ENCODE measurements around the gene LMBR1L. TPM values are rescaled to one million over a fixed set of nuclear protein-coding genes. Genes with fewer than 3 reads are reported as not detected.

LMBR1L gene
- total and polyA plus RNA-seq, 2 of the 8 experiments (the other 6 are each of a cell fraction or from before 2014, with no cell fraction given): 36.6 to 49.6 TPM

DNA sequence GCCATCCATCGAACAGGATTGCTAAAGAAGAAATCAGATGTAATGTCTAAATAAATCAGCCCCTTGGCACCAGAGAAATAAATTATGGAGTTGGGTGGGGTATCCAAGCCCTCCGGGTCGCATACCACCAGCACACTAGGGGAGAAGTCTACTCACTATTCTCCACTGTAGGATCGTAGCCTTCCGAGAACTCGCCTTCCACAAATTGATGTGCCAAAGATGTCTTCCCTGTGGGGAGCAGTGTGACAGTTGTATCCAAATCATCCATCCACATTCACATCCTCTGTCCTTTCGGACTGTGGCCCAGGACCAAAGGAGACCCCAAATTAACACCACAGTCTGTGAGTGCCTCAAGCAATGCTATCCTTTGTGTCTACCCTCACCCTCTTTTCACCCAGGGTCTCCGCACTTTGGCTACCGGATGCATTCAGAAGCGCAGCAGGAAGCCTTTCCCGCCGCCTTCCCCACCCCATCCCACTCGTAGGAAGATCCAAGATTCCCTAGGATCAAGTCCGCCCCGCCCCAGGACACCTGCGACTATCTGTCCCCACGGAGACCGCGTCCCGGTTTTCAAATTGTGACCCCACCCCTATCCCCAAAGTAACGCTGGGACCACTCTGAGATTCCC, 41.7 kb downstream of the LMBR1L start:
- Histone ChIP-seq H3K4ac (replicated peaks; ENCODE audit: insufficient read length, low read depth, low read length) (no peak overlapping the region), H3K4me1 (replicated peaks in 1 of 4; ENCODE audit: control insufficient read depth in 3 of 4, insufficient read depth in 4 of 4, low read length in 3 of 4) (peaks cover 2 to 6% (median 4%) of the 10 kb centered on the region in 4 experiments; a peak in 5 of 7 replicates), H2BK120ac (replicated peaks; ENCODE audit: low read depth, low read length) (no peak overlapping the region), H3K56ac (replicated peaks; ENCODE audit: insufficient read length, low read depth, low read length) (no peak overlapping the region), H3K9ac (replicated peaks in 1 of 4; ENCODE audit: extremely low read depth in 1 of 4, low read depth in 3 of 4, low read length in 3 of 4) (peak overlapping the region in 1 of 4 experiments; percentile 24; a peak in 1 of 7 replicates), H3K14ac (ENCODE audit: insufficient read length) (no peak overlapping the region), H3K18ac (ENCODE audit: extremely low read depth, low read length) (no peak overlapping the region), H2BK15ac (ENCODE audit: low read length) (no peak overlapping the region), H3K27ac (ENCODE audit: low read depth, low read length) (no peak overlapping the region), H3K23me2 (ENCODE audit: low read depth, low read length) (peaks cover 11% of the 10 kb centered on the region), H3K79me1 (ENCODE audit: low read depth, low read length) (no peaks in the 10 kb centered on the region), H4K20me1 (replicated peaks in 1 of 2; ENCODE audit: control insufficient read depth in 1 of 2, insufficient read depth in 2 of 2, low read length in 2 of 2) (no peaks in the 10 kb centered on the region), H3K36me3 (ENCODE audit: control insufficient read depth in 2 of 4, insufficient read depth in 4 of 4, low read length in 3 of 4) (no peaks in the 10 kb centered on the region), H4K8ac (ENCODE audit: extremely low read depth, insufficient read depth, low read length) (no peak overlapping the region), H4K5ac (ENCODE audit: insufficient read length, low read depth, low read length) (no peak overlapping the region), H3K4me3 (ENCODE audit: extremely low read depth in 1 of 4, insufficient read depth in 2 of 4, low read depth in 3 of 4, low read length in 4 of 4) (peak overlapping the region; percentile 70 to 93 (median 80)), H2BK20ac (ENCODE audit: low read length) (peak overlapping the region; percentile 66; the same call in 1 of the 2 replicates), H4K91ac (replicated peaks; ENCODE audit: insufficient read length, low read length) (no peak overlapping the region), H3K27me3 (replicated peaks in 1 of 4; ENCODE audit: control insufficient read depth in 3 of 4, extremely low read depth in 1 of 4, insufficient read depth in 3 of 4, low read length in 3 of 4) (peaks cover 0 to 8% (median 3%) of the 10 kb centered on the region in 4 experiments; a peak in 5 of 7 replicates), H2AFZ (ENCODE audit: low read length) (no peak overlapping the region), H3K9me3 (ENCODE audit: insufficient read depth in 2 of 2, low read depth in 1 of 2, low read length in 1 of 2) (no peaks in the 10 kb centered on the region), H2BK12ac (ENCODE audit: low read depth, low read length) (no peak overlapping the region), H2AK5ac (ENCODE audit: low read depth, low read length) (no peak overlapping the region), H3K4me2 (ENCODE audit: insufficient read depth in 1 of 2, low read depth in 2 of 2, low read length in 2 of 2) (peak overlapping the region; percentile 87 to 93), H3K23ac (ENCODE audit: insufficient read length) (no peak overlapping the region), H2BK5ac (ENCODE audit: low read depth, low read length) (no peak overlapping the region), H3K79me2 (ENCODE audit: control insufficient read depth in 1 of 2, insufficient read depth in 2 of 2, low read length in 2 of 2) (no peaks in the 10 kb centered on the region)
- WGBS, 2 experiments (ENCODE audit: extremely low coverage in 1 of 2, insufficient coverage in 1 of 2, insufficient read length in 1 of 2, insufficient replicate concordance in 2 of 2, low coverage in 1 of 2, low lambda C conversion rate in 2 of 2, missing lambda C conversion rate in 1 of 2): 28% methylated on average over 21 of the region's 21 CpGs; no CpG with 5 or more reads in 1 of the 2 experiments
- FAIRE-seq (no peak), DNase-seq (ENCODE audit: low read depth in 1 of 2, low spot score in 2 of 2) (peak in 1 of 2 experiments; percentile 58)
- ChIA-PET POLR2A (ENCODE audit: partially characterized antibody) (interaction anchor here (1.0 to 3.6 kb wide), 10 partner anchors 9 to 74 kb away, joined by 3 to 32 read pairs (median 4); partner anchors contain the start of genes DHH, KMT2D and TUBA1B), CTCF (ENCODE audit: partially characterized antibody) (interaction anchor here (0.6 to 10.0 kb wide), 8 partner anchors 18 to 162 kb away, joined by 3 to 129 read pairs (median 4); partner anchors contain the start of gene DHH)
- TF ChIP-seq NRF1 (IDR thresholded peaks at IDR 0.05; ENCODE audit: low read depth, low read length): no peak
- TF ChIP-seq HDAC6 (IDR thresholded peaks at IDR 0.05; ENCODE audit: low read depth, low read length): no peak
- TF ChIP-seq, protein P1, sequence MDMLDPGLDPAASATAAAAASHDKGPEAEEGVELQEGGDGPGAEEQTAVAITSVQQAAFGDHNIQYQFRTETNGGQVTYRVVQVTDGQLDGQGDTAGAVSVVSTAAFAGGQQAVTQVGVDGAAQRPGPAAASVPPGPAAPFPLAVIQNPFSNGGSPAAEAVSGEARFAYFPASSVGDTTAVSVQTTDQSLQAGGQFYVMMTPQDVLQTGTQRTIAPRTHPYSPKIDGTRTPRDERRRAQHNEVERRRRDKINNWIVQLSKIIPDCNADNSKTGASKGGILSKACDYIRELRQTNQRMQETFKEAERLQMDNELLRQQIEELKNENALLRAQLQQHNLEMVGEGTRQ (IDR thresholded peaks at IDR 0.05; ENCODE audit: low read length): no peak

Measured in H1 (cell line).